ENCODE results near the gene BCL2.

GRCh38 chr18:63203497-63203896 is 116.1 kb downstream of the BCL2 start:
- TF ChIP-seq CTCF (conservative IDR thresholded peaks at IDR 0.05; ENCODE audit: low read depth, low read length) (no peak), EZH2 (IDR thresholded peaks at IDR 0.05; ENCODE audit: low read length, unreplicated experiment) (no peak), EZH2phosphoT487 (IDR thresholded peaks at IDR 0.05; ENCODE audit: borderline replicate concordance, low read length) (no peak)
